HCT116 (cell line): ENCODE results near the gene MAP3K6.
A peak's percentile ranks its signal among the peaks of the same experiment; 100 is the strongest.

Source experiments
- CEBPB ChIP-seq: IDR thresholded peaks from 2 replicates; pipeline ENCODE4 v1.6.1; 2012; ENCODE audit warnings: low read depth
- CTCF ChIP-seq, 3 experiments: fragments of 200-600 bp in 1 of 3; sonication (generic) in 1 of 3; IDR thresholded peaks in 2 of 3; conservative IDR thresholded peaks in 1 of 3; 2 replicates each; pipeline ENCODE4 v1.5.1; 2012 to 2017; ENCODE audit warnings: low read depth in 2 of 3, low read length in 2 of 3, antibody characterized with exemption in 1 of 3, borderline replicate concordance in 1 of 3, control low read depth in 1 of 3, mild to moderate bottlenecking in 1 of 3, mixed read lengths in 1 of 3, mixed run types in 1 of 3, moderate library complexity in 1 of 3; ENCODE audit not compliant: insufficient read depth in 1 of 3
- EZH2phosphoT487 ChIP-seq: fragments of 200-600 bp; IDR thresholded peaks from 2 replicates; pipeline ENCODE4 v1.6.1; 2018; ENCODE audit warnings: antibody characterized with exemption, borderline replicate concordance
- POLR2A ChIP-seq: IDR thresholded peaks from 2 replicates; pipeline ENCODE4 v1.7.0; 2011; ENCODE audit warnings: borderline replicate concordance; ENCODE audit not compliant: insufficient read depth, insufficient read length; ENCODE audit errors: extremely low read depth
- POLR2AphosphoS5 ChIP-seq: IDR thresholded peaks from 2 replicates; pipeline ENCODE4 v1.6.1; 2011; ENCODE audit warnings: mild to moderate bottlenecking, low read depth, low read length, moderate library complexity
- ZBTB33 ChIP-seq: IDR thresholded peaks from 2 replicates; pipeline ENCODE4 v1.6.1; 2011; ENCODE audit warnings: mild to moderate bottlenecking, low read length, moderate library complexity; ENCODE audit not compliant: insufficient replicate concordance; ENCODE audit errors: extremely low read depth

GRCh38 chr1:27400963-27401341 is 34.2 kb upstream of the MAP3K6 start:
- TF ChIP-seq POLR2A = no peak
- TF ChIP-seq POLR2AphosphoS5 = peak; percentile 57
- TF ChIP-seq CEBPB = no peak
- TF ChIP-seq ZBTB33 = no peak
- TF ChIP-seq EZH2phosphoT487 = no peak
- TF ChIP-seq CTCF (IDR thresholded peaks at IDR 0.05 in 2 of 3, conservative IDR thresholded peaks at IDR 0.05 in 1 of 3; ENCODE audit: borderline replicate concordance in 1 of 3, insufficient read depth in 1 of 3, low read depth in 2 of 3, low read length in 2 of 3) = no peak
